GM12878 (cell line): ENCODE results near the gene SMARCC2. TPM values are rescaled to one million over a fixed set of nuclear protein-coding genes. Genes with fewer than 3 reads are reported as not detected.

Source experiments
- EGR1 ChIP-seq, 2 experiments: IDR thresholded peaks; 1 replicate in 1 of 2; 2 replicates in 1 of 2; pipeline ENCODE4 v1.6.1; 2011 to 2012; ENCODE audit warnings: low read depth in 2 of 2, low read length in 2 of 2, borderline replicate concordance in 1 of 2, mild to moderate bottlenecking in 1 of 2, moderate library complexity in 1 of 2
- EP300 ChIP-seq, 2 experiments: fragments of 150-350 bp in 1 of 2; IDR thresholded peaks; 2 replicates each; pipeline ENCODE4 v1.6.1; 2011 to 2012; ENCODE audit warnings: low read depth in 2 of 2, low read length in 2 of 2, borderline replicate concordance in 1 of 2, improper control_type of control experiment in 1 of 2, inconsistent platforms in 1 of 2; ENCODE audit not compliant: control insufficient read depth in 1 of 2
- GATAD2B ChIP-seq: fragments of 450-650 bp; conservative IDR thresholded peaks from 2 replicates; pipeline ENCODE4 v1.6.1; 2017; ENCODE audit warnings: low read depth, mild to moderate bottlenecking, moderate library complexity
- IRF4 ChIP-seq: IDR thresholded peaks from 2 replicates; pipeline ENCODE4 v1.6.1; 2011; ENCODE audit warnings: low read depth, low read length
- JUND ChIP-seq: IDR thresholded peaks from 2 replicates; pipeline ENCODE4 v1.6.1; 2012; ENCODE audit warnings: low read depth, mild to moderate bottlenecking, low read length, improper control_type of control experiment, moderate library complexity
- KLF5 ChIP-seq: fragments of 450-650 bp; IDR thresholded peaks from 2 replicates; pipeline ENCODE4 v1.6.1; 2014; ENCODE audit warnings: mild to moderate bottlenecking; ENCODE audit not compliant: partially characterized antibody
- MTA3 ChIP-seq: IDR thresholded peaks from 2 replicates; pipeline ENCODE4 v1.6.1; 2012; ENCODE audit warnings: low read length, inconsistent platforms, borderline replicate concordance
- MYC ChIP-seq: IDR thresholded peaks from 2 replicates; pipeline ENCODE4 v1.6.1; 2011; ENCODE audit warnings: mild to moderate bottlenecking, low read length, moderate library complexity, inconsistent platforms; ENCODE audit not compliant: insufficient read depth, insufficient replicate concordance, insufficient read length, severe bottlenecking
- NFYA ChIP-seq: IDR thresholded peaks from 2 replicates; pipeline ENCODE4 v1.6.1; 2011; ENCODE audit warnings: low read depth, mild to moderate bottlenecking, low read length, improper control_type of control experiment, borderline replicate concordance
- NR2C1 ChIP-seq: fragments of 450-650 bp; IDR thresholded peaks from 2 replicates; pipeline ENCODE4 v1.6.1; 2017; ENCODE audit warnings: antibody characterized with exemption, mild to moderate bottlenecking, moderate library complexity
- NR2C2 ChIP-seq: IDR thresholded peaks from 2 replicates; pipeline ENCODE4 v1.6.1; 2011; ENCODE audit warnings: borderline replicate concordance, low read depth; ENCODE audit not compliant: control insufficient read depth, insufficient read length
- SPI1 ChIP-seq: IDR thresholded peaks from 2 replicates; pipeline ENCODE4 v1.6.1; 2011; ENCODE audit warnings: low read depth, mild to moderate bottlenecking, low read length, moderate library complexity, borderline replicate concordance; ENCODE audit not compliant: insufficient read depth
- TARDBP ChIP-seq: IDR thresholded peaks from 2 replicates; pipeline ENCODE4 v1.6.1; 2016; ENCODE audit warnings: borderline replicate concordance
- YY1 ChIP-seq: IDR thresholded peaks from 2 replicates; pipeline ENCODE4 v1.6.1; 2011; ENCODE audit warnings: low read depth, mild to moderate bottlenecking, low read length
- ZNF207 ChIP-seq: fragments of 450-650 bp; IDR thresholded peaks from 2 replicates; pipeline ENCODE4 v1.6.1; 2014; ENCODE audit warnings: antibody characterized with exemption, mild to moderate bottlenecking, borderline replicate concordance
- ZNF217 ChIP-seq: fragments of 450-650 bp; IDR thresholded peaks from 2 replicates; pipeline ENCODE4 v1.6.1; 2017; ENCODE audit warnings: antibody characterized with exemption, mild to moderate bottlenecking
- polyA plus RNA-seq, 11 experiments: library from polyadenylated mRNA; depleted of rRNA in 4 of 11; unstranded in 6 of 11; stranded (reverse) in 5 of 11; fragments of >200 nt; fragmentation: Nextera tagmentation in 4 of 11; fragmentation: Illumina TruSeq in 1 of 11; extraction: Ambion mirVana in 4 of 11; extraction: Trizol in 1 of 11; gene quantifications; 1 replicate in 1 of 11; 2 replicates in 10 of 11; pipeline versions ENCODE4 v1.2.1 to v1.2.3, GENCODE V29; 2011 to 2016; ENCODE audit warnings: inconsistent platforms in 2 of 11, missing spikeins in 2 of 11, low read depth in 1 of 11
- total RNA-seq, 4 experiments: library from RNA; depleted of rRNA in 3 of 4; stranded (reverse); fragments of >200 nt in 3 of 4; fragmentation: Illumina TruSeq in 1 of 4; extraction: Trizol in 1 of 4; gene quantifications; 2 replicates each; pipeline versions ENCODE4 v1.2.1 to v1.2.3, GENCODE V29; 2013 to 2021
- TF ChIP-seq, protein P1 (sequence below): fragments of 450-650 bp; IDR thresholded peaks from 2 replicates; pipeline ENCODE4 v1.6.1; 2017; ENCODE audit warnings: mild to moderate bottlenecking, moderate library complexity
- TF ChIP-seq, protein P2 (sequence below): IDR thresholded peaks from 2 replicates; pipeline ENCODE4 v1.6.1; 2011; ENCODE audit warnings: low read depth, low read length, improper control_type of control experiment, borderline replicate concordance
- TF ChIP-seq, protein P3 (sequence below): fragments of 450-650 bp; IDR thresholded peaks from 2 replicates; pipeline ENCODE4 v1.6.1; 2018; ENCODE audit warnings: borderline replicate concordance, mild to moderate bottlenecking; ENCODE audit not compliant: partially characterized antibody

SMARCC2 gene
- total and polyA plus RNA-seq, 10 of the 15 experiments (the other 5 are each of a cell fraction or from before 2014, with no cell fraction given): 13.6 to 71.2 (median 42.3) TPM

DNA sequence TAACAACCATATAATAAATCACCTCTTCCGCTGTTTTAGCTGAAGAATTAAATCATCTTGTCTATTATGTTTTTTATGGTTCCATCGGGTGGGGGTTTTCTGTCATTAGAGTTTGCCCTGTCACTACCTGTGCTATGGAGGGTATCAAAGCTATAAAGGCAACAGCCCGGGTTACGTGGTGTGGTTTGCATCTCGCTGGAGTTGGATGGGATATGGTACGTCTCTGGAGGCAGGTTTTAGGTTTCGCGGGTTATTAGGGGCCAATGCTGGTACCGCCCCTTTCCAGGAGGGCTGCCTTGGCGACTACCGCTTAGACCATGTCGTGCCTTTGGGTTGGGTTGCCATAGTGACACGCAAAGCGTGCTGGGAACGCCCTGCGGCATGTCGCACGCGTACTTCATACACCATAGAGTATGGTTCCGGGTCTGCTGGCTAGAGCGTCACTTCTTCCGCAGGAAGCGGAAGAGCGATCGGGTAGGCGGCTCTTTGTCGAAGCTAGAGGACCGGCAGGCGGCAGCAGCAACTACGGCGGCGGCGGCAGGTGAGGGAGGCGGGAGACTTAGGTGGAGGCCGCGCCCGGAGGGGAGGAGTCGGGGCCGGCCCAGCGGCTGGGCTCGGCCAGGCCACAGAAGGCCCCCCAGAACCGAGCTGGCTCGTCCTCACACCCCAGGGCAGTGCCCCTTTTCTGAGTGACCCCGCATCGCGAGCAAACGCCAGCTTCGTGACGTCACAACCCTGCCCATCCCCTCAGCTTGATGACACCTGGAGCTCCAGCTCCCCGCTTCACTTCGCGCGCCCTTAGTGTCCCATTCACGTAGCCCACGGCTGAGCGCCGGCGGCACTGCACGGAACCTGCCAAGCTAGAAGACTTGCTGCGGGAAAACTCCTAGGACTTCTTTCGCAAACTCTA, 71.2 kb downstream of the SMARCC2 start, which contains the start of gene ZC3H10 (continued):
- TF ChIP-seq, protein P1, sequence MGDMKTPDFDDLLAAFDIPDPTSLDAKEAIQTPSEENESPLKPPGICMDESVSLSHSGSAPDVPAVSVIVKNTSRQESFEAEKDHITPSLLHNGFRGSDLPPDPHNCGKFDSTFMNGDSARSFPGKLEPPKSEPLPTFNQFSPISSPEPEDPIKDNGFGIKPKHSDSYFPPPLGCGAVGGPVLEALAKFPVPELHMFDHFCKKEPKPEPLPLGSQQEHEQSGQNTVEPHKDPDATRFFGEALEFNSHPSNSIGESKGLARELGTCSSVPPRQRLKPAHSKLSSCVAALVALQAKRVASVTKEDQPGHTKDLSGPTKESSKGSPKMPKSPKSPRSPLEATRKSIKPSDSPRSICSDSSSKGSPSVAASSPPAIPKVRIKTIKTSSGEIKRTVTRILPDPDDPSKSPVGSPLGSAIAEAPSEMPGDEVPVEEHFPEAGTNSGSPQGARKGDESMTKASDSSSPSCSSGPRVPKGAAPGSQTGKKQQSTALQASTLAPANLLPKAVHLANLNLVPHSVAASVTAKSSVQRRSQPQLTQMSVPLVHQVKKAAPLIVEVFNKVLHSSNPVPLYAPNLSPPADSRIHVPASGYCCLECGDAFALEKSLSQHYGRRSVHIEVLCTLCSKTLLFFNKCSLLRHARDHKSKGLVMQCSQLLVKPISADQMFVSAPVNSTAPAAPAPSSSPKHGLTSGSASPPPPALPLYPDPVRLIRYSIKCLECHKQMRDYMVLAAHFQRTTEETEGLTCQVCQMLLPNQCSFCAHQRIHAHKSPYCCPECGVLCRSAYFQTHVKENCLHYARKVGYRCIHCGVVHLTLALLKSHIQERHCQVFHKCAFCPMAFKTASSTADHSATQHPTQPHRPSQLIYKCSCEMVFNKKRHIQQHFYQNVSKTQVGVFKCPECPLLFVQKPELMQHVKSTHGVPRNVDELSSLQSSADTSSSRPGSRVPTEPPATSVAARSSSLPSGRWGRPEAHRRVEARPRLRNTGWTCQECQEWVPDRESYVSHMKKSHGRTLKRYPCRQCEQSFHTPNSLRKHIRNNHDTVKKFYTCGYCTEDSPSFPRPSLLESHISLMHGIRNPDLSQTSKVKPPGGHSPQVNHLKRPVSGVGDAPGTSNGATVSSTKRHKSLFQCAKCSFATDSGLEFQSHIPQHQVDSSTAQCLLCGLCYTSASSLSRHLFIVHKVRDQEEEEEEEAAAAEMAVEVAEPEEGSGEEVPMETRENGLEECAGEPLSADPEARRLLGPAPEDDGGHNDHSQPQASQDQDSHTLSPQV: no peak
- TF ChIP-seq EGR1 (IDR thresholded peaks at IDR 0.05; ENCODE audit: borderline replicate concordance in 1 of 2, low read depth in 2 of 2, low read length in 2 of 2): peak; percentile 79 to 82
- TF ChIP-seq NR2C1: peak; percentile 98
- TF ChIP-seq SPI1: peak; percentile 53; the same call in 1 of the 2 replicates
- TF ChIP-seq NR2C2: peak; percentile 41
- TF ChIP-seq, protein P2, sequence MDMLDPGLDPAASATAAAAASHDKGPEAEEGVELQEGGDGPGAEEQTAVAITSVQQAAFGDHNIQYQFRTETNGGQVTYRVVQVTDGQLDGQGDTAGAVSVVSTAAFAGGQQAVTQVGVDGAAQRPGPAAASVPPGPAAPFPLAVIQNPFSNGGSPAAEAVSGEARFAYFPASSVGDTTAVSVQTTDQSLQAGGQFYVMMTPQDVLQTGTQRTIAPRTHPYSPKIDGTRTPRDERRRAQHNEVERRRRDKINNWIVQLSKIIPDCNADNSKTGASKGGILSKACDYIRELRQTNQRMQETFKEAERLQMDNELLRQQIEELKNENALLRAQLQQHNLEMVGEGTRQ: no peak
- TF ChIP-seq IRF4: peak; percentile 61
- TF ChIP-seq YY1: peak; percentile 86; the same call in 1 of the 2 replicates
- no peak for TF ChIP-seq JUND
- TF ChIP-seq ZNF217: no peak
- TF ChIP-seq, protein P3, sequence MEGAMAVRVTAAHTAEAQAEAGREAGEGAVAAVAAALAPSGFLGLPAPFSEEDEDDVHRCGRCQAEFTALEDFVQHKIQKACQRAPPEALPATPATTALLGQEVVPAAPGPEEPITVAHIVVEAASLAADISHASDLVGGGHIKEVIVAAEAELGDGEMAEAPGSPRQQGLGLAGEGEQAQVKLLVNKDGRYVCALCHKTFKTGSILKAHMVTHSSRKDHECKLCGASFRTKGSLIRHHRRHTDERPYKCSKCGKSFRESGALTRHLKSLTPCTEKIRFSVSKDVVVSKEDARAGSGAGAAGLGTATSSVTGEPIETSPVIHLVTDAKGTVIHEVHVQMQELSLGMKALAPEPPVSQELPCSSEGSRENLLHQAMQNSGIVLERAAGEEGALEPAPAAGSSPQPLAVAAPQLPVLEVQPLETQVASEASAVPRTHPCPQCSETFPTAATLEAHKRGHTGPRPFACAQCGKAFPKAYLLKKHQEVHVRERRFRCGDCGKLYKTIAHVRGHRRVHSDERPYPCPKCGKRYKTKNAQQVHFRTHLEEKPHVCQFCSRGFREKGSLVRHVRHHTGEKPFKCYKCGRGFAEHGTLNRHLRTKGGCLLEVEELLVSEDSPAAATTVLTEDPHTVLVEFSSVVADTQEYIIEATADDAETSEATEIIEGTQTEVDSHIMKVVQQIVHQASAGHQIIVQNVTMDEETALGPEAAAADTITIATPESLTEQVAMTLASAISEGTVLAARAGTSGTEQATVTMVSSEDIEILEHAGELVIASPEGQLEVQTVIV: peak; percentile 98
- TF ChIP-seq MTA3: peak; percentile 99
- TF ChIP-seq MYC: peak; percentile 87
- peak; percentile 88 for TF ChIP-seq ZNF207
- no peak for TF ChIP-seq NFYA
- TF ChIP-seq KLF5: peak; percentile 83
- TF ChIP-seq TARDBP: peak; percentile 91
- TF ChIP-seq GATAD2B: peak; percentile 70
- no peak for TF ChIP-seq EP300 (IDR thresholded peaks at IDR 0.05; ENCODE audit: borderline replicate concordance in 1 of 2, control insufficient read depth in 1 of 2, low read depth in 2 of 2, low read length in 2 of 2)
